ENCODE data around the gene MMP23B.
"Not testable (repeated sequence)": the region's sequence is repeated elsewhere in the genome, so short reads cannot be mapped to it uniquely, and the experiment has no call there.

MMP23B gene
- 0.17 to 0.44 (median 0.39) reads per million in 3 donors for total RNA-seq

DNA sequence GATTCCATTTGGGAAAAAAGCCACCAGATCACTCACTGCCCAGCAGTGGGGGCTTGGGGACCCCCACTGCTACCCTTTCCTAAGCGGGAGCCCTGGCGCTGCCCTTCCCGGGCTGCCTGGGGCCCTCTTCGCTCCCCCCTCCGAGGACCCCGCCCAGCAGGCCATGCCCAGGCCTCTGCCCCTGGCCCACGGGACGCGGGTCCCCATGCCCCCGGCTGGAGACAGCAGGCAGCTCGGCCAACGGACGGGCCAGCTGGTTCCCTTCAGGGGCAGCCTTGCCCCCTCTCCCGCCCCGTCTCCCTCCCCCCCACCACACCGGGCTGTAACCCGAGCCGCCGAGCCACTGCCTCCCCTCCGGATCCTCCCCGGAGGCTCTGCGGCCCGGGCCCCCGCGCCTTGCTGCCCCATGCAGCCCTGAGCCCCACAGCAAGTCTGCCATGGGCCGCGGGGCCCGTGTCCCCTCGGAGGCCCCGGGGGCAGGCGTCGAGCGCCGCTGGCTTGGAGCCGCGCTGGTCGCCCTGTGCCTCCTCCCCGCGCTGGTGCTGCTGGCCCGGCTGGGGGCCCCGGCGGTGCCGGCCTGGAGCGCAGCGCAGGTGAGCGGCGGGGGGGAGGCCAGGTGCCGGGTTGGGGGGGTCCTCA lies at the start of gene MMP23B:
Gene MMP23B, plus strand, starts transcription at position 392 of the 639 bp plus-strand sequence. Its CDS starts 46 bp downstream, at position 438.
- DNase-seq, result no peak
- no peak within 1 kb of the TSS for H3K4me3 ChIP-seq (ENCODE audit: insufficient read depth, low read depth, low read length, poor library complexity, severe bottlenecking)
- no peaks in the 10 kb centered on the region for H3K9me3 ChIP-seq (ENCODE audit: control insufficient read depth, low read length)
- H3K27ac ChIP-seq (ENCODE audit: insufficient read depth, low read length, poor library complexity, severe bottlenecking), result no peak within 1 kb of the TSS
- peaks cover 6% of the 10 kb centered on the region for H3K27me3 ChIP-seq (replicated peaks; ENCODE audit: control insufficient read depth, insufficient read depth, low read length, poor library complexity, severe bottlenecking)
- H3K36me3 ChIP-seq (ENCODE audit: control insufficient read depth, insufficient read depth, low read length), result peaks cover 6% of the 10 kb centered on the region
- peaks cover 30% of the 10 kb centered on the region for H3K4me1 ChIP-seq (ENCODE audit: control insufficient read depth, insufficient read depth, low read length, poor library complexity, severe bottlenecking)

DNA sequence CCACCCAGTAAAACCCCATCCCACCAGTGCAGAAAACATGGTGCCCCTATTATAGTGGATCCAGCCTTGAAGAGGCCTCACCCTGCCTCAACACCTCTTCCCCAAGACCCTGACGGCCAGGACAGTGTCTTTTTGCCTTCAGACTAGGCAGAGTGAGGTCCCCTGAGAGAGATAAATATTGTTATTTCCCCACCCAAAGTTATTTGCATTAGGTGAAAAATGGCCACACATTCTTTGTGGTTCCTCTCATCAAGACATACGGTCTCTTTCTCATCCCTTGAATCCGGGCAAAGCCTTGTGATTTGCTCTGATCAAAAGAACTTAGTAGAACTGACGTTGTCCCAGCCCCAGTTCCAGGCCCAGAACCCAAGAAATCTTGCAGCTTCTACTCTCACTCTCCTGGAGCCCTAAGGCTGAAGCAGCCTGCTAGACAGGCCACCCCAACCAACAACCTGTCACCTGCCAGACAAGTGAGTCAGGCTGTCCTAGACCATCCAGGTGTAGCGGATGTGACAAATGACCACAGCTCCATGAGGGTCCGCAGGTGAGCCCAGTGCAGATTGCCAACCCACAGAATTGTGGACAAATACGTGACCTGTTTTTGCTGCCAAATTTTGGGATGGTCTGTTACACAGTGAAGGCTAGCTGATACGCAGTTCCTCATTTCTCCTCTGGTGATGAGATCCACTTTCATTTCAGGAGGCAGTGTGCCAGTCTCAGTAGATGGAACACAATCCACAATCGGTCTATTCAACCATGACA lies 49.2 kb upstream of the MMP23B start:
- H3K27me3 ChIP-seq (replicated peaks; ENCODE audit: control insufficient read depth, insufficient read depth, low read length, poor library complexity, severe bottlenecking), result no peaks in the 10 kb centered on the region

DNA sequence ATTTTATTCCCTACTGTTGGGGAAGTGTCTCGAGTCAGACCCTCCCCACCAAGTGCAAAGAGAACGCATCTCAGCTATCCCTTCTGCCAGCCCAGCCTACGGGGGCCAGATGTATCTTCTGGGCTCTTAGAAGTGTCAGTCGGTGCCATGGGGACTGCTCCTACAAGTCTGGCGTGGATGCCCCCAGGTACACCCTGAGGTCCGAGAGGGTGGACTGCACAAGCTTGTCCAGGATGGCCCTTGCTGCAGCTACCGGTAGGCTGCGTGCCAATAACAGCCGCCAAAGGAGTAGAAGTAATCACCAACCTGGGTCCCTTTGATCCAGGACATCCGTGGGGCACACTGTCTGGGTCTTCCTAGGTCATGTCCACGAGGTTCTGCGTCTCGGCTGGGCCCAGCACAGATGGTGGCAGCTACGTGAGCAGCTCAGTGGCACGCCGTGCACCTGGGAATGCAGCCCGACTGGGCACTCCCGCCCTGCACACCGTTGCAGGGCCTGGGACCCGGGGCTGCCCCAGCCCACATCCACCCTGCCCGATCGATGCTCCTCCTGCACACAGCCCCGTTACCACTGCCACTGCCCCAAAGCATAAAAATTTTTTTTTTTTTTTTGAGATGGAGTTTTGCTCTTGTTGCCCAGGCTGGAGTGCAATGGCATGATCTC lies 48.5 kb upstream of the MMP23B start:
- H3K9me3 ChIP-seq (ENCODE audit: control insufficient read depth, low read length), result no peaks in the 10 kb centered on the region
- no peak overlapping the region for H3K4me3 ChIP-seq (ENCODE audit: insufficient read depth, low read depth, low read length, poor library complexity, severe bottlenecking)
- H3K27me3 ChIP-seq (replicated peaks; ENCODE audit: control insufficient read depth, insufficient read depth, low read length, poor library complexity, severe bottlenecking), result no peaks in the 10 kb centered on the region
- no peak overlapping the region for H3K27ac ChIP-seq (ENCODE audit: insufficient read depth, low read length, poor library complexity, severe bottlenecking)
- no peaks in the 10 kb centered on the region for H3K36me3 ChIP-seq (ENCODE audit: control insufficient read depth, insufficient read depth, low read length)
- no peak for DNase-seq
- H3K4me1 ChIP-seq (ENCODE audit: control insufficient read depth, insufficient read depth, low read length, poor library complexity, severe bottlenecking), result no peaks in the 10 kb centered on the region

More for the DNA sequence above, 49.2 kb upstream of the MMP23B start:
- Histone ChIP-seq H3K9me3 (ENCODE audit: control insufficient read depth, low read length) (no peaks in the 10 kb centered on the region), H3K36me3 (ENCODE audit: control insufficient read depth, insufficient read depth, low read length) (no peaks in the 10 kb centered on the region), H3K4me3 (ENCODE audit: insufficient read depth, low read depth, low read length, poor library complexity, severe bottlenecking) (no peak overlapping the region), H3K4me1 (ENCODE audit: control insufficient read depth, insufficient read depth, low read length, poor library complexity, severe bottlenecking) (no peaks in the 10 kb centered on the region), H3K27ac (ENCODE audit: insufficient read depth, low read length, poor library complexity, severe bottlenecking) (no peak overlapping the region)
- DNase-seq, result no peak

DNA sequence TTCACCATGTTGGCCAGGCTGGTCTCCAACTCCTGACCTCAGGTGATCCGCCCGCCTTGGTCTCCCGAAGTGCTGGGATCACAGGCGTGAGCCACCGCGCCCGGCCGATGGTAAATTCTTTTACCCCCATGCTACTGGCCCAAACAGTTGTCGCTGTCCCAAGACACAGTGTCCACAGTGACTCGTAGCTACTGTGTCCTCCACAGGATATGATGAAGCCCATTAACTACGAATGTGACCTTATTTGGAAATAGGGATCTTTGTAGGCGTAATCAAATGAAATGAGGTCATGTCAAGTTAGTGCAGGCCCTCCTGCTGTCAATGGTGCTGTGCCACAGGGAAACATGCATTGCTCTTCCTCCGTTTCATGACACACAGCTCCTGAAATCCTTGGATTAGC lies 40.5 kb upstream of the MMP23B start:
- no peaks in the 10 kb centered on the region for H3K9me3 ChIP-seq (ENCODE audit: control insufficient read depth, low read length)
- no peak overlapping the region for H3K4me3 ChIP-seq (ENCODE audit: insufficient read depth, low read depth, low read length, poor library complexity, severe bottlenecking)
- H3K27ac ChIP-seq (ENCODE audit: insufficient read depth, low read length, poor library complexity, severe bottlenecking), result no peak overlapping the region
- no peak for DNase-seq
- H3K27me3 ChIP-seq (replicated peaks; ENCODE audit: control insufficient read depth, insufficient read depth, low read length, poor library complexity, severe bottlenecking), result no peaks in the 10 kb centered on the region
- H3K4me1 ChIP-seq (ENCODE audit: control insufficient read depth, insufficient read depth, low read length, poor library complexity, severe bottlenecking), result no peaks in the 10 kb centered on the region
- no peaks in the 10 kb centered on the region for H3K36me3 ChIP-seq (ENCODE audit: control insufficient read depth, insufficient read depth, low read length)

DNA sequence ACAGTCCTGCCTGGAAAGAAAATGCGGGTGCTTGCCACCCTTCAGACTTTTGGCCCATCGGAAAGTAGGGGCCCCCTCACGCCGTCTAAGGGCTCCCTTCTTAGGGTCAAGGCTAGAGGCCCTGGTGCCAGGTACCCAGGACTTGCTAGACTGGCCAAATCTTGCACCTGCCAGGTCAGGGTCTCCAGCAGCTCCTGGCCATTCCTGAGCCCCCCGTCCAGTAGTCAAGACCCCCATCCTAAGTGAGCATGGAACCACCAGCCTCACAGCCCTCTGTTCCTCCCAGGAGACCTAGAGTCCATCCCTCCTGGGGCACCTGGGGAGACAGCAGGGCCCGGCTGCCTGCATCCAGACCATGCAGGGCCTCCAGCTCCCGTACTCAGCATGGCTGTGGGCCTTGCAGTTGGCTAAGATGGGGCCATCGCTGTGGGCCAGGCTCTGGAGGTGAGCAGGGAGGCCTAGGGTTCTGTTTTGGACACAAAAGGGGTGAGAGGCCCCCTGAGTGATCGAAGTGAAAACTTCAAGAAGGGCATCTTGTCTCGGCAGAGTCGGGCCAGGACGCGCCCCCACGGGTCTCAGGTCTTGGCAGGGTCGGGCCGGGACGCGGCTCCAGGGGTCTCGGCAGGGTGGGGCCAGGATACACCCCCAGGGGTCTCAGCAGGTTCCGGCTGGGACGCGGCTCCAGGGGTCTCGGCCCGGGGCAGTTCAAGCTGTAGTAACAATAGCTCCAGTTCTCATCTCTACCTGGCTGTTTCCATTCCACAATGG lies 38.0 kb upstream of the MMP23B start:
- Histone ChIP-seq H3K9me3 (ENCODE audit: control insufficient read depth, low read length) (no peaks in the 10 kb centered on the region), H3K27ac (ENCODE audit: insufficient read depth, low read length, poor library complexity, severe bottlenecking) (no peak overlapping the region), H3K4me3 (ENCODE audit: insufficient read depth, low read depth, low read length, poor library complexity, severe bottlenecking) (no peak overlapping the region), H3K27me3 (replicated peaks; ENCODE audit: control insufficient read depth, insufficient read depth, low read length, poor library complexity, severe bottlenecking) (no peaks in the 10 kb centered on the region), H3K4me1 (ENCODE audit: control insufficient read depth, insufficient read depth, low read length, poor library complexity, severe bottlenecking) (no peaks in the 10 kb centered on the region), H3K36me3 (ENCODE audit: control insufficient read depth, insufficient read depth, low read length) (no peaks in the 10 kb centered on the region)
- no peak for DNase-seq

DNA sequence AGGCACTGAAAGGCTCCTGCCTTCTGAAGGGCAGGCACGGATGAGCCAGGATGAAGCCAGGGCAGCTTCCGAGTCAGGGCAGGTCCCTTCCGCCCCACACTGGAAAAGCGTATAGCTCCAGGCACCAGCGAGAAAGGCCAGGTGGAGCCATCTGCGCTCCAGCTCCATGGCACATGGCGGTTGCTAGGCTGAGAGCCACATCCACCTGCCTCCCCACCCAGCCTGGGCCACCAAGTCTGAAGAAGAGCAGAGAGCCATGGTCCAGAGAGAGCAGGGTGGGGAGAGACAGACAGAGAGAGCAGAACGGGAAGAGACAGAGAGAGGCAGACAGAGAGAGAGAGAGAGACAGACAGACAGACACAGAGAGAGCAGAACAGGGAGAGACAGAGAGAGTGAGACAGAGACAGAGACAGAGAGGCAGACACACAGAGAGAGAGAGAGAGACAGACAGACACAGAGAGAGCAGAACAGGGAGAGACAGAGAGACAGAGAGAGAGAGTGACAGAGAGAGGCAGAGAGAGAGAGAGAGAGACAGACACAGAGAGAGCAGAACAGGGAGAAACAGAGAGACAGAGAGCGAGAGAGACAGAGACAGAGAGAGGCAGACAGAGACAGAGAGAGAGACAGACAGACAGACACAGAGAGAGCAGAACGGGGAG lies 37.2 kb upstream of the MMP23B start:
- Histone ChIP-seq H3K27me3 (replicated peaks; ENCODE audit: control insufficient read depth, insufficient read depth, low read length, poor library complexity, severe bottlenecking) (no peaks in the 10 kb centered on the region), H3K36me3 (ENCODE audit: control insufficient read depth, insufficient read depth, low read length) (no peaks in the 10 kb centered on the region), H3K4me3 (ENCODE audit: insufficient read depth, low read depth, low read length, poor library complexity, severe bottlenecking) (no peak overlapping the region), H3K27ac (ENCODE audit: insufficient read depth, low read length, poor library complexity, severe bottlenecking) (no peak overlapping the region), H3K9me3 (ENCODE audit: control insufficient read depth, low read length) (no peaks in the 10 kb centered on the region), H3K4me1 (ENCODE audit: control insufficient read depth, insufficient read depth, low read length, poor library complexity, severe bottlenecking) (peaks cover 3% of the 10 kb centered on the region)
- no peak for DNase-seq

DNA sequence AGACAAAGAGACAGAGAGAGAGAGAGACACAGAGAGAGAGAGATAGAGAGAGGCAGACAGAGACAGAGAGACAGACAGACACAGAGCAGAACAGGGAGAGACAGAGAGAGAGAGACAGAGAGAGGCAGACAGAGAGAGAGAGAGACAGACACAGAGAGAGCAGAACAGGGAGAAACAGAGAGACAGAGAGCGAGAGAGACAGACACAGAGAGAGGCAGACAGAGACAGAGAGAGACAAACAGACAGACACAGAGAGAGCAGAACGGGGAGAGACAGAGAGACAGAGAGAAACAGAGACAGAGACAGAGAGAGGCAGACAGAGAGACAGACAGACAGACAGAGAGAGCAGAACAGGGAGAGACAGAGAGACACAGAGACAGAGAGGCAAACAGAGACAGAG lies 36.6 kb upstream of the MMP23B start:
- not testable (repeated sequence) for H3K27ac ChIP-seq (ENCODE audit: insufficient read depth, low read length, poor library complexity, severe bottlenecking); H3K4me1 ChIP-seq (ENCODE audit: control insufficient read depth, insufficient read depth, low read length, poor library complexity, severe bottlenecking); H3K9me3 ChIP-seq (ENCODE audit: control insufficient read depth, low read length); H3K27me3 ChIP-seq (replicated peaks; ENCODE audit: control insufficient read depth, insufficient read depth, low read length, poor library complexity, severe bottlenecking); H3K4me3 ChIP-seq (ENCODE audit: insufficient read depth, low read depth, low read length, poor library complexity, severe bottlenecking); H3K36me3 ChIP-seq (ENCODE audit: control insufficient read depth, insufficient read depth, low read length); DNase-seq

DNA sequence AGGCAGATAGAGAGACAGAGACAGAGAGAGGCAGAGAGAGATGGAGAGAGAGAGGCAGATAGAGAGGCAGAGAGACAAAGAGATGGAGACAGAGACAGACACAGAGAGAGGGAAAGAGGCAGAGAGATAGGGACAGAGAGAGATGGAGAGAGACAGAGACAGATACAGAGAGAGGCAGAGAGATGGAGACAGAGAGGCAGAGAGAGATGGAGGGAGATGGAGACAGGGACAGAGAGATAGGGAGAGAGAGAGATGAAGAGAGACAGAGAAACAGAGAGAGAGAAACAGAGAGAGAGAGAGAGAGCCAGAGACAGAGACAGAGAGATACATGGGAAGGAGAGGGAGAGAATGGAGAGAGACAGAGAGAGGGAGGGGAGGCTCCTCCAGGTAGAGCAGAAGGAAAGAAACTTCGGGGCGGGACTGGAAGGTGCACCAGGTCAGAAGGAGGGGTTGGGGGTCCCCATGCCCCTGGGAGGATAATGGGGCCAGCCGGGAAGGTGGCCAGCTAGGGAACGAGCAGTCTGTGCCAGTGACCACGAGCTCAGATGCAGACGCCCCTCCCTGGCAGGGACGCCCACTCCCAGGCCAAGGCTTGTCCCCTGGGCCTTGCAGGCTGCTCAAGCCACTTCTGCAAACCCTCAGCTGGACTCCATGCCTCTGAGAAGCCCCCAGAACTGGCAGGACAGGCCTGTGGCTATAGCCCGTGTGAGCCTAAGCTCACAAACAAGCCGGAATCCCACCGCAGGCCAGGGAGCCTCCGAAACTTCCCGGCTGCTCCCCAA lies 35.3 kb upstream of the MMP23B start:
- H3K27me3 ChIP-seq (replicated peaks; ENCODE audit: control insufficient read depth, insufficient read depth, low read length, poor library complexity, severe bottlenecking), result no peaks in the 10 kb centered on the region
- no peak for DNase-seq
- no peak overlapping the region for H3K4me3 ChIP-seq (ENCODE audit: insufficient read depth, low read depth, low read length, poor library complexity, severe bottlenecking)
- peaks cover 3% of the 10 kb centered on the region for H3K4me1 ChIP-seq (ENCODE audit: control insufficient read depth, insufficient read depth, low read length, poor library complexity, severe bottlenecking)
- H3K9me3 ChIP-seq (ENCODE audit: control insufficient read depth, low read length), result no peaks in the 10 kb centered on the region
- H3K27ac ChIP-seq (ENCODE audit: insufficient read depth, low read length, poor library complexity, severe bottlenecking), result no peak overlapping the region
- H3K36me3 ChIP-seq (ENCODE audit: control insufficient read depth, insufficient read depth, low read length), result no peaks in the 10 kb centered on the region
